GM12864 (cell line): ENCODE results near the gene TECPR1.
A peak's percentile ranks its signal among the peaks of the same experiment; 100 is the strongest.

Source experiments
- DNase-seq: peaks from one replicate; pipeline ENCODE4 v3.0.0-alpha.2; 2011; ENCODE audit warnings: low read depth
- H3K4me3 ChIP-seq: 2 replicates; pipeline ENCODE4 v1.5.1; 2011; ENCODE audit warnings: mild to moderate bottlenecking, low read depth, low read length, control low read depth
- CTCF ChIP-seq: IDR thresholded peaks from 2 replicates; pipeline ENCODE4 v1.5.1; 2011; ENCODE audit warnings: low read depth, mild to moderate bottlenecking, moderate library complexity, low read length, control low read depth, inconsistent platforms; ENCODE audit errors: missing control alignments

TECPR1 gene

GRCh38 chr7:98206451-98207330 is 45.3 kb downstream of the TECPR1 start:
- no peak overlapping the region for H3K4me3 ChIP-seq
- TF ChIP-seq CTCF = no peak
- no peak for DNase-seq

- DNase-seq = no peak
- TF ChIP-seq CTCF = no peak
- H3K4me3 ChIP-seq = no peak overlapping the region
These were observed 46.7 kb downstream of the TECPR1 start for GRCh38 chr7:98205162-98205845.

GRCh38 chr7:98204670-98205069 is 47.4 kb downstream of the TECPR1 start:
- no peak overlapping the region; the same call in none of the 2 replicates for H3K4me3 ChIP-seq
- no peak for DNase-seq
- TF ChIP-seq CTCF = no peak

- no peak for TF ChIP-seq CTCF
- no peak for DNase-seq
- peak overlapping the region; percentile 60 for H3K4me3 ChIP-seq
These were observed 47.9 kb downstream of the TECPR1 start for GRCh38 chr7:98203964-98204605.

- no peak for TF ChIP-seq CTCF
- peak overlapping the region; percentile 60 for H3K4me3 ChIP-seq
- DNase-seq = no peak
These were observed 48.6 kb downstream of the TECPR1 start for GRCh38 chr7:98203261-98203963.

- H3K4me3 ChIP-seq = peak overlapping the region; percentile 60
- DNase-seq = peak; percentile 98
- no peak for TF ChIP-seq CTCF
These were observed 49.5 kb downstream of the TECPR1 start for GRCh38 chr7:98202367-98203195.
